Activated naive CD4-positive, alpha-beta T cell treated with anti-CD3 and anti-CD28 coated beads for 36 hours (primary cell): ENCODE measurements around the gene ZNF529. TPM values are rescaled to one million over a fixed set of nuclear protein-coding genes. Genes with fewer than 3 reads are reported as not detected.
A peak's percentile ranks its signal among the peaks of the same experiment; 100 is the strongest.

Source experiments
- CTCF ChIA-PET: fragments of 350-600 bp; sonication (Branson Sonifier 250); formaldehyde crosslinking; loops from one replicate; lab custom pipeline; 2021; ENCODE audit warnings: antibody characterized with exemption; lab: Charles Lee
- DNase-seq: peaks from one replicate; pipeline ENCODE4 v3.0.0-alpha.2; 2020
- H3K27ac Mint-ChIP-seq: one replicate; pipeline ENCODE4 v1.8.0; 2021; ENCODE audit warnings: mild to moderate bottlenecking, mixed read lengths
- H3K27me3 Mint-ChIP-seq: one replicate; pipeline ENCODE4 v1.8.0; 2021; ENCODE audit warnings: low read depth, mixed read lengths
- H3K36me3 Mint-ChIP-seq: one replicate; pipeline ENCODE4 v1.8.0; 2021; ENCODE audit warnings: low read depth, mixed read lengths
- H3K4me1 Mint-ChIP-seq: one replicate; pipeline ENCODE4 v1.8.0; 2021; ENCODE audit warnings: low read depth, mixed read lengths
- H3K4me3 Mint-ChIP-seq: one replicate; pipeline ENCODE4 v1.8.0; 2021; ENCODE audit warnings: mild to moderate bottlenecking, moderate library complexity, mixed read lengths
- H3K9me3 Mint-ChIP-seq: one replicate; pipeline ENCODE4 v1.8.0; 2021; ENCODE audit warnings: mixed read lengths
- intact Hi-C: fragments of 100-400 bp; cut with micrococcal nuclease; formaldehyde crosslinking; loops from one replicate; pipeline ENCODE4 v1.15.1; 2023
- total RNA-seq, 2 experiments: library from RNA; stranded (reverse); gene quantifications; one replicate each; pipeline ENCODE4 v1.2.3, GENCODE V29; 2021

ZNF529 gene
- total RNA-seq, 2 experiments from 2014 or later: 17.1 to 18.3 TPM

DNA sequence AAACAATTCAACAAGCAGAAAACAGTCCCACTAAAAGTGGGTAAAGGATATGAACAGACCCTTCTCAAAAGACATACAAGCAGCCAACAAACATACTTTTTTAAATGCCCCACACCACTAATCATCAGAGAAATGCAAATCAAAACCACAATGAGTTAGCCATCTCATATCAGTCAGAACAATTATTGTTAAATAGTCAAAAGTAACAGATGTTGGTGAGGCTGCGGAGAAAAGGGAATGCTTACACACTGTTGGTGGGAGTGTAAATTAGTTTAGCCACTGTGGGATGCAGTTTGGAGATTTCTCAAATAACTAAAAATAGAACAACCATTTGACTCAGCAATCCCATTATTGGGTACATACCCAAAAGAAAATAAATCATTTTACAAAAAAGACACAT is 8.7 kb downstream of the ZNF529 start:
- Mint-ChIP-seq H3K4me3 (no peak overlapping the region), H3K9me3 (peaks cover 74% of the 10 kb centered on the region), H3K27ac (no peak overlapping the region), H3K27me3 (no peaks in the 10 kb centered on the region), H3K4me1 (peaks cover 1% of the 10 kb centered on the region), H3K36me3 (peaks cover 93% of the 10 kb centered on the region)
- no peak for DNase-seq
- intact Hi-C loops: no loop called here
- CTCF ChIA-PET: no interaction called here

DNA sequence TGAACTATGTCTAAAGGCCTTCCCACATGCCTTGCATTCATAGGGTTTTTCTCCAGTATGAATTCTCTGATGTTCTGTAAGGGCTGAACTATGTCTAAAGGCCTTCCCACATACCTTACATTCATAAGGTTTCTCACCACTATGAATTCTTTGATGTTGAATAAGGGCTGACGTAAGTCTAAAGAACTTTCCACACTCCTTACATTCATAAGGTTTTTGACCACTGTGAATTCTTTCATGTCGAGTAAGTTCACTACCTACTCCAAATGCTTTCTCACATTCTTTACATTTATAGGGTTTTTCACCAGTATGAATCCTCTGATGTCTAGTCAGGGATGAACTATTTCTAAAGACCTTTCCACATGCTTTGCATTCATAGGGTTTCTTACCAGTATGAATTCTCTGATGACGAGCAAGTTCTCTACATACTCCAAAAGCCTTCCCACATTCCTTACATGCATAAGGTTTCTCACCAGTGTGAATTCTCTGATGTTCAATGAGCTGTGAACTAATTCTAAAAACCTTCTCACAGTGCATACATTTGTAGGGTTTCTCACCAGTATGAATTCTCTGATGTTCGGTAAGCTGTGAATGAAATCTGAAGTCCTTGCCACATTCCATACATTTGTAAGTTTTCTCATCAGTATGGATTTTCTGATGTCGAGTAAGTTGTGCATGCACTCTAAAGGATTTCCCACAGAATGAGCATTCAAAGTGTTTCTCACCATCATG is 25.9 kb downstream of the ZNF529 start:
- no peak for DNase-seq
- CTCF ChIA-PET: no interaction called here
- intact Hi-C loops: no loop called here
- H3K27me3 Mint-ChIP-seq: no peaks in the 10 kb centered on the region
- H3K9me3 Mint-ChIP-seq: peaks cover 78% of the 10 kb centered on the region
- peaks cover 91% of the 10 kb centered on the region for H3K36me3 Mint-ChIP-seq
- no peak overlapping the region for H3K27ac Mint-ChIP-seq
- H3K4me3 Mint-ChIP-seq: no peak overlapping the region
- H3K4me1 Mint-ChIP-seq: no peaks in the 10 kb centered on the region

DNA sequence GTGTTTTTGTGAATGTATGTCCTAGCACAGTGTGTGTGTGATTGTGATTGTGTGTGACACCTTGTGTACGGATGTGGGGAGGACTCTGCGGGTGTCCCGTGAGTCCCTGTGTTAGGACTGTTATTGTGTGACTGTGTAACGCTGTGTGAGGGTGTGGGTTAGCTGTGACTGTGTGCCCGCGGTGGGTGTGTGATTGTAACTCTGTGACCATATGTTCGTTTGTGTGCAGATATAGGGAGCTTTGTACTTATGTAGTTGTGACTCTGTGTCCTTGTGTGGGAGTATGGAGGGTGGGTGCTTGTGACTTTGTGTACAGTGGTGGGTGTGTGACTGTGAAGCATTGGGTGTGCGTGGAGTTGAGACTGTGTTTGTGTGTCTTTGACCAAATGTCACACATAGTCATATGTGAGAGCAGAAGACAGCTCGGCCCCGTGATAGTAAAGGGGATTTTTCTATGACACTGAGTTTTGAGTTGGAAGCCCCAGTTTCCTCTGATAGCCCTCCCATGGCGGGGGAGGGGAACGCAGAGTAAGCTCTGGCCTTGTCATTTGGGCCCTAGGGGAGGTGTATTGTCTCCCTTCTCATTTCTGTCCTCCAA is 44.1 kb downstream of the ZNF529 start:
- Mint-ChIP-seq H3K4me1 (peaks cover 16% of the 10 kb centered on the region), H3K27ac (peak overlapping the region; percentile 98), H3K4me3 (peak overlapping the region; percentile 100), H3K9me3 (peaks cover 29% of the 10 kb centered on the region), H3K36me3 (peaks cover 57% of the 10 kb centered on the region), H3K27me3 (no peaks in the 10 kb centered on the region)
- peak; percentile 65 for DNase-seq
- intact Hi-C loops: loop anchor here (1.0 to 2.0 kb wide), 13 partner anchors 40 to 682 kb away; partner anchors contain the start of genes ZFP14, ZFP82, ZNF345 and ZNF529
- CTCF ChIA-PET: interaction anchor here (0.6 kb wide), 1 partner anchor 73 kb away, joined by 4 read pairs; no protein-coding TSS in a partner anchor

GRCh38 chr19:36528194-36528920 is 44.7 kb downstream of the ZNF529 start, which contains the start of gene ZNF260:
ZNF260 (minus strand) TSS chr19:36528271; CDS start chr19:36515238, 13,033 bp downstream.
- Mint-ChIP-seq H3K4me1 (peaks cover 16% of the 10 kb centered on the region), H3K9me3 (peaks cover 26% of the 10 kb centered on the region), H3K27me3 (no peaks in the 10 kb centered on the region), H3K36me3 (peaks cover 58% of the 10 kb centered on the region), H3K4me3 (peak within 1 kb of the TSS; percentile 100), H3K27ac (peak within 1 kb of the TSS; percentile 98)
- intact Hi-C loops: loop anchor here (1.0 to 2.0 kb wide), 13 partner anchors 39 to 682 kb away; partner anchors contain the start of genes ZFP14, ZFP82, ZNF345 and ZNF529
- CTCF ChIA-PET: interaction anchor here (0.7 kb wide), 1 partner anchor 168 kb away, joined by 3 read pairs; no protein-coding TSS in a partner anchor
- DNase-seq: peak; percentile 96

DNA sequence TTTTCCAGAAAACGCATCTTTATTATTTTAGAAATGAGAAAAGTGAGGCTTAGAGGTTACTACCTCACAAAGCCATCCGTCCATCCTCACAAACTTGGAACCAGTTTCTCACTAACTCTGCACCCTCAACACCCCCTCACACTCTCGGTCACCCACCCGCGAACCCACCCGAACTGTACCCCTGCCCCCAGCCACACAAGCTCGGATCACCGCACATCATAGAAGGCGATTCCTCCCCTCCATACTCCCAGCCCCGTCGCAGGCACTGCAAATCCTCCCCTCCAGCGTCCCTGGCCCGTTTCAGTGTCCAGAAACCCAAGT is 45.3 kb downstream of the ZNF529 start:
- peaks cover 59% of the 10 kb centered on the region for H3K36me3 Mint-ChIP-seq
- intact Hi-C loops: loop anchor here (1.0 to 2.0 kb wide), 13 partner anchors 39 to 683 kb away; partner anchors contain the start of genes ZFP14, ZFP82, ZNF345 and ZNF529

DNA sequence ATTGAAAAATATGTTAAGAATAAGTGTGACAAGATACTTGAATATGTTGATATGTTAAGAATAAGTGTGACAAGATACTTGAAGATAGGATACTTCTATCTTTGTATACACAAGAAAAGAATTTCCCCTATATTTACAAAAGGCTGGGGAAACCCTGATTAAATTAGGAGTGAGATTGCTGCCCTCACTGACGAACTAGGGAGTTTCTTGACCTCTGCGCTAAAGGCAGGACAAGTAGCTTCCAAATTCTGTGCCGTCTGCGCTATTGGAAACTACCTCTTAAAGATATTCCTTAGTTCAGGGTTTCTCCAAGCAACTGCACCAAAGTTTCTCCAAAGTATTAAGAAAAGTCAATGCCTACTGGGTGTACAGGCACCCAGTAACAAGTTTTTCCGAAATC is 45.8 kb downstream of the ZNF529 start:
- Mint-ChIP-seq H3K4me3 (peak overlapping the region; percentile 100), H3K36me3 (peaks cover 58% of the 10 kb centered on the region), H3K27ac (peak overlapping the region; percentile 98), H3K9me3 (peaks cover 26% of the 10 kb centered on the region), H3K27me3 (no peaks in the 10 kb centered on the region), H3K4me1 (peaks cover 16% of the 10 kb centered on the region)
- intact Hi-C loops: no loop called here
- CTCF ChIA-PET: no interaction called here
- no peak for DNase-seq

More for the DNA sequence above, 45.3 kb downstream of the ZNF529 start:
- Mint-ChIP-seq H3K4me1 (peaks cover 16% of the 10 kb centered on the region), H3K27ac (peak overlapping the region; percentile 98), H3K9me3 (peaks cover 27% of the 10 kb centered on the region), H3K4me3 (peak overlapping the region; percentile 100), H3K27me3 (no peaks in the 10 kb centered on the region)
- no peak for DNase-seq
- CTCF ChIA-PET: no interaction called here

DNA sequence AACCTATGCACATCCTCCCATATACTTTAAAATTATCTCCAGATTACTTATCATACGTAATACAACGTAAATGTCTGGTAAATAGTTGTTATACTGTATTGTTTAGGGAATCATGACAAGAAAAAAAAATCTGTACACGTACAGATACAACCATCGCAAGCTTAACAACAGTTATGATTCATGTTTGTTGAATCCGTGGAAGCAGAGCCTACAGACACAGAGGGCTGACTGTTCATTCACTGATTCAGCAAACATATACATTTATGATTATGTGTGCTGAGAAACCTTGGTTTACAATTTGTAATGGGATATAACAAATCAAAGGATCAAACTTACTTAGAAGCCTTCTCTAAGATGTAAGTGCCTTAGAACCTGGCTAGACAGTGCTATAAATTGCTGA is 46.5 kb downstream of the ZNF529 start:
- H3K27me3 Mint-ChIP-seq: no peaks in the 10 kb centered on the region
- peaks cover 59% of the 10 kb centered on the region for H3K36me3 Mint-ChIP-seq
- CTCF ChIA-PET: no interaction called here
- H3K4me3 Mint-ChIP-seq: peak overlapping the region; percentile 44
- no peak for DNase-seq
- H3K4me1 Mint-ChIP-seq: peaks cover 16% of the 10 kb centered on the region
- no peak overlapping the region for H3K27ac Mint-ChIP-seq
- peaks cover 26% of the 10 kb centered on the region for H3K9me3 Mint-ChIP-seq
- intact Hi-C loops: no loop called here

GRCh38 chr19:36524617-36525016 is 48.5 kb downstream of the ZNF529 start:
- Mint-ChIP-seq H3K4me3 (no peak overlapping the region), H3K9me3 (peaks cover 29% of the 10 kb centered on the region), H3K27me3 (no peaks in the 10 kb centered on the region), H3K4me1 (peaks cover 16% of the 10 kb centered on the region), H3K36me3 (peaks cover 69% of the 10 kb centered on the region), H3K27ac (no peak overlapping the region)
- CTCF ChIA-PET: no interaction called here
- DNase-seq: no peak
- intact Hi-C loops: no loop called here

GRCh38 chr19:36514012-36514612 is 59.0 kb downstream of the ZNF529 start:
- peaks cover 64% of the 10 kb centered on the region for H3K36me3 Mint-ChIP-seq
- no peaks in the 10 kb centered on the region for H3K27me3 Mint-ChIP-seq
- CTCF ChIA-PET: no interaction called here
- peaks cover 65% of the 10 kb centered on the region for H3K9me3 Mint-ChIP-seq
- intact Hi-C loops: no loop called here
- no peaks in the 10 kb centered on the region for H3K4me1 Mint-ChIP-seq
- H3K4me3 Mint-ChIP-seq: no peak overlapping the region
- no peak for DNase-seq
- H3K27ac Mint-ChIP-seq: no peak overlapping the region

- Mint-ChIP-seq H3K4me3 (no peak overlapping the region), H3K4me1 (no peaks in the 10 kb centered on the region), H3K27me3 (no peaks in the 10 kb centered on the region), H3K27ac (no peak overlapping the region), H3K36me3 (peaks cover 22% of the 10 kb centered on the region), H3K9me3 (peaks cover 39% of the 10 kb centered on the region)
- intact Hi-C loops: no loop called here
- DNase-seq: no peak
- CTCF ChIA-PET: no interaction called here
These were observed 64.8 kb downstream of the ZNF529 start for GRCh38 chr19:36508325-36508724.

- H3K4me3 Mint-ChIP-seq: no peak overlapping the region
- no peak for DNase-seq
- intact Hi-C loops: no loop called here
- H3K36me3 Mint-ChIP-seq: peaks cover 17% of the 10 kb centered on the region
- H3K27me3 Mint-ChIP-seq: no peaks in the 10 kb centered on the region
- no peak overlapping the region for H3K27ac Mint-ChIP-seq
- peaks cover 40% of the 10 kb centered on the region for H3K9me3 Mint-ChIP-seq
- H3K4me1 Mint-ChIP-seq: no peaks in the 10 kb centered on the region
- CTCF ChIA-PET: no interaction called here
These were observed 71.1 kb downstream of the ZNF529 start for GRCh38 chr19:36501973-36502372.

DNA sequence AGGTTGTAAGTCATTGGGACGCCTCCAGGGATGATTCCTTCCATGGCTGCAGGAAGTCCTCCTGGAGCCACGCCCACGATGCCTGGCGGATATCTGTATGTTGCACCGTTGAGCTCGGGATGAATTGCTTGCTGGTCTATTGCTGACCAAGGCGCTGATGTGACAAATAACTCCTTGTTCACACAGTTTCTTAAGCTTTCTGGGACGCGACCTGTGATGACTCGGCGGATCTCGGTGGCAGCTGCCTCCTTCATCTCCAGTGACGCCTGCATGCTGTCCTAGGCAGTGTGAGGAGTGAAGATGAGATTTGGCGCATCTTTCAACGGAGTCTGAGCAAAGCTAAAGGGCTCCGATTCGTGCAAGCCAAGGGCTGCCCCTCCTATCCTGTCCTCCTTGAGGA is 76.1 kb downstream of the ZNF529 start:
- Mint-ChIP-seq H3K4me1 (no peaks in the 10 kb centered on the region), H3K9me3 (peaks cover 42% of the 10 kb centered on the region), H3K27me3 (no peaks in the 10 kb centered on the region), H3K4me3 (no peak overlapping the region), H3K36me3 (peaks cover 11% of the 10 kb centered on the region), H3K27ac (no peak overlapping the region)
- CTCF ChIA-PET: no interaction called here
- intact Hi-C loops: no loop called here
- no peak for DNase-seq
